Cortex of kidney (tissue), 1 donor: ENCODE measurements around the gene KLRC3.
"Not testable (repeated sequence)": the region's sequence is repeated elsewhere in the genome, so short reads cannot be mapped to it uniquely, and the experiment has no call there.

Experiments used
- DNase-seq: peaks from one replicate; lab custom pipeline; 2025; lab: John Stamatoyannopoulos, UW

The KLRC3 gene

DNA sequence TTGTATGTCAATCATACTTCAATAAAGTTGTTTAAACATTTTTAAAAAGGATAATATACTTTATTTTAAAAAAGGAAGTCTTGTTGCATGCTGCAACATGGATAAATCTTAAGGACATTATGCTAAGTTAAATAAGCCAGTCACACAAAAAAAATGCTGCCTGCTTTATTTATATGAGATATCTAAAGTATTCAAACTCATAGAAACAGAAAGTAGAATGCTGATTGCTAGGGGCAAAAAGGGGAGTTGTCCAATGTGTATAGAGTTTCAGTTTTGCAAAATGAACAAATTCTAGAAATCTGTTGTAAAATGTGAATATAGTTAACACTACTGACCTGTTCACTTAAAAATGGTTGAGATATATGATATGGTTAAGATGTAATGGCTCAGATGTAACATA, 19.6 kb downstream of the KLRC3 start:
- DNase-seq: no peak

DNA sequence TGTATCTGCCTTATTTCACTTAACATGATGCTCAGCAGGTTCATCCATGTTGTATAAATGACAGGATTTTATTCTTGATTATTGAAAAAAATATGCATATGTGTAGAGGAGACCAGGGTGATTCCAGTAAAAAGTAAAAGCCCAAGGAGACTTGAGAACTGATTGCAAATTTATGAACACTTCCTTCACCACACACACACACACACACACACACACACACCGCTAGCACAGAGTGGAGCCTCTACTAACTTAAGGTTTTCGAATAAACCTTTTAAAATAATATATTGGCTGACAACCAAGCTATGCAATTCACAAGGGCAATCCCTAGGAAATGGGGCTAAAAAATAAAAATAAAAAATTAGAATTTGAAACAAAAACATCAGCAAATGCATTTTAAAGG, 22.2 kb downstream of the KLRC3 start:
- DNase-seq: no peak

DNA sequence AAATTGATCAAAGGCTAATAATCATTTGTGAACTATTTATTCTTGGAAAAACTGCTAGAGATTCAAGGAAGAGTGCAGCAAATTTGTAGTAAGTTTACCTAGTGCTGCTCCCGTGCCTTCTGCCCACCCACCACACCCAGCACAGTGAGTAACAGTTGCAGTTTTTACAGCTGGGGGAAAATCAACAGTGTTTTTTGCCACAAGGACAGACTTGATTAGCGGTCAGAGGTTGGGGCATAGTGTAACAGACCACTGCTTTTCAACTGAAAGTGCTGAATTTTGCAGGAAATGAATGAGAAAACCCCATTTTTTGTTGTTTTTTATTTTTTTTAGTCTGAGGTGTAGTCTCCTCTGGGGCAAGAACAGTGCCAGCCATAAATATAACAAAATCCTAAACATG, 23.1 kb downstream of the KLRC3 start:
- DNase-seq: no peak

GRCh38 chr12:10396176-10396575, 24.2 kb downstream of the KLRC3 start:
- DNase-seq: not testable (repeated sequence)

DNA sequence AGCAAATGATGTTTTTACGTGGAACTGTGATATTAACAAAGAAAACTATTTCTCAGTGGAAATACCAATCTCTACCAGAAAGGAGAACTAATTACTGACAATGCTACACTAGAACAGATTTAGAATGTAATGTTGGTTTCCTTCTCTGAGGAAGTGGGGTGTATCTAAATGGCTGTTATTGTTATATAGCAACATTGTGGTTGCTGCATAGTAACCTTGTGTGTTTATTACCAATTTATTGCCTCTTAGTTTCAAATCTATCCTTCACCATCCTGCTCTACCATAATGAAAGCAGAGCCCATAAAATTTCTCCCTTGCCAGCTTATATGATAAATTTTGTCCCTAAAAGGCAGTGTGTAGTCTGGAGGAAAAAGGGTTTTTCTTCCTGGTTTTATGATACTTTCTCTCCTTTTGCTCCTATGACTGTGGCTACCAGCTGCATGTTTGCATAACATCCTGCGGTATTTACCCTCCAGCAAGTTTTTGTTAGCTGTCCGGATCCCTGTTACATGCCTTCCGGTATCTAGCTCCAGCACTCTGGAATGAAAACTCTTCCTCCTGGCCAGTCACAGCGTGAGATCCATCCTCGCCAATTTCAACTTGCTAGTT, 24.9 kb downstream of the KLRC3 start:
- DNase-seq: no peak

GRCh38 chr12:10394531-10395152, 25.8 kb downstream of the KLRC3 start:
- DNase-seq: not testable (repeated sequence)

GRCh38 chr12:10393291-10393690, 27.1 kb downstream of the KLRC3 start:
- no peak for DNase-seq

DNA sequence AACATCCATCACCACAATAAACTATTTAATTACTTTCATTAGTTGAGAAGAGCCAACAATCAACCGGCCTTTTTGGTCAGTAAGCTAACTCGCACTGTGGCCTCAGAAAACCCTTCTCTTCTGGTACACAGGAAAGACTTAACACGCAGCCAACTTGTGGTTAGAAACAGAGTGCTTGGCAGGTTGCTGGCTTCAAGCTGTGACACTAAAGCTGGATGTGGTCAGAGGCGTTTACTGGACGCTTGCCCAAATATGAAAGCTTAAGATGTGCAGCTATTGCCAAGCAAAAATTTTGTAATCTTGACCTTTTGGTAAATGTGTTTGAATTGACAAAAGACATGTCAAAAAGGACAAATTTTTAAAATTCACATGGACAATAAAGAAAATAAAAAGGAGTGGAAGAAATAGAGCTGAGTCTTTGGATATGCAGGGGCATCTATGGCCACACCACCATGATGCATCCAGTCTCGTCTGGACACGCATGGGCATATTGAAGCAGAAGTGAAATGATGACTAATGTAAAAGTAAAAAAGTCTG, 27.9 kb downstream of the KLRC3 start:
- DNase-seq: no peak

- DNase-seq: not testable (repeated sequence)
These were observed 29.4 kb downstream of the KLRC3 start for GRCh38 chr12:10390991-10391390.

DNA sequence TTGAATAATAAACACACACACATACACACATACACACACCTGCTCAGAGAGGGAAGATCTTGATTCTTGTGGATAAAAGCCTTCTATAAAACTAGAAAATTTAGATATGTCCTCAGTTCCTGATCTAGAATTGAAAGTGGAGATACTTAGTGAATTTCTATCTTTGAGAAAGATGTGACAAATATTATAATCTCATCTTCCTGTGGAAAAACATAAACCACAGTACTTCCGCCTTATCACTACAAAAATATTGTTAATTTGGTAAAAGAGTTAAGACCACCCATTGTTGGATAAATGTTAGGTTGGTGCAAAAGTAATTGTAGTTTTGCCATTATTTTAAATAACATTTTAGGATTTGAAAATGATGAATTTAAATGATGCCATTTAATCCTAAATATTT, 30.5 kb downstream of the KLRC3 start, which contains the start of gene KLRK1:
Gene KLRK1, minus strand, starts transcription at position 138 of the 400 bp plus-strand sequence. CDS start 1,231 bp downstream, outside the sequence.
- DNase-seq: no peak

DNA sequence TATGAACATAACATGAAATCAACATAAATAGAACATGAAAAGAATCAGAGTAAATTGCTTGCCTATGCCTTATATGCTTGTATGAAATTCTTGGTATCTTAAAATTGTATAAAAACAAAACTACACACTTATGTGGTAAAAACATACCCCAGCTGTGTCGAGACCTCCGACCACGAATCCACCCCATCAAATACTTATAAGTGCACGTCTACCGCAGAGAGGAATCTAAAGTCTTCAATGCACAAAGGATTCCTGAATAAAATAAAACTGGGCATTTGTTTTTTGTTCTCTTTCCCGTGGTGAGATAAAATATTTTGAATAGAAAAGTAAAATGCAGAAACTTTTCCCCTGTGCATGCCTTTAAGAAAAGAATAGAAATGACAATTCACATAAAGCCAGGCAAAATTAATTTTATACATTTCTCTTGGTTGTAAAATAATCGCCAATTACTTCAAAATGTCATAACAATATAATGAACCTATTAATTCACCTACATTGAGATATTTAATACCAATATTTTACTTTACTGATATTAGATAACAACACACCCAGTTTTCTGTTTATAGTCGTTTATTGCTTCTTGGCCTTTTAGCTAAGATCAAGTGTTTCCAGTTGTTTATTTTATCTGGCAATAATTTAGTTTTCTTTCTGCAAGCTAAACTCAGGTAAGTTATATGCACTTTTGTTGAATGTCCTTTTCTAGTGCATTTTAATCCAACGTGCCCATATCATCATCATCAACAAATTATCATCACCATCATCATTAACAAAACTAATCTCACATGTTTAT, 31.6 kb downstream of the KLRC3 start:
- no peak for DNase-seq

GRCh38 chr12:10387498-10387897, 32.9 kb downstream of the KLRC3 start:
- not testable (repeated sequence) for DNase-seq

- no peak for DNase-seq
These were observed 33.5 kb downstream of the KLRC3 start for GRCh38 chr12:10386857-10387256.

DNA sequence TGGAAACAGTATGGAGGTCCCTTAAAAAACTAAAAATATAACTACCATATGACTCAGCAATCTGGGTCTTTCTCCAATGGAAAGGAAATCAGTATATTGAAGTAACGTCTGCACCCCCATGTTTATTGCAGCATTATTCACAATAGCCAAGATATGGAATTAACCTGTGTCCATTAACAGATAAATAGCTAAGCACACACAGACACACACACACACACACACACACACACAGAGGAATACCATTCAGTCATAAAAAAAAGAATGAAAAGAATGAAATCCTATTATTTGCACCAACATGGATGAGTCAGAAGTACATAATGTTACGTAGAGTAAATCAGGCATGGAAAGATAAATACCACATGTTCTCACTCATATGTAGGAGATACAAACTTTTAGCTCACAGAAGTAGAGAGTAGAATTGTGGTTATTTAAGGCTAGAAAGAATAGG, 35.2 kb downstream of the KLRC3 start:
- DNase-seq: no peak

DNA sequence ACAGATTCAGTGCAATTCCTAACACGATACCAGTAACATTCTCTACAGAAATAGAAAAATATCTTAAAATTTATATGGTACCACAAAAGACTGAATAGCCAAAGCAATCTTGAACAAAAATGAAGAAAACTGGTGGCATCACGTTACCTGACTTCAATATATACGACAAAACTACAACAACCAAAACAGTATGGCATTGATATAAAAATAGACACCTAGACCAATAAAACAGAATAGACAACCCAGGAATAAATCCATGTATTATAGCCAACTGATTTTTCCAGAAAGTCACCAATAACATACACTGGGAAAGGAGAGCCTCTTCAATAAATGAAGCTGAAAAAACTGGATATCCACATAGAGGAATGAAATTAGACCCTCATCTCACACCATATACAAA, 36.2 kb downstream of the KLRC3 start:
- DNase-seq: no peak

- DNase-seq: no peak
These were observed 38.3 kb downstream of the KLRC3 start for GRCh38 chr12:10381928-10382628.

DNA sequence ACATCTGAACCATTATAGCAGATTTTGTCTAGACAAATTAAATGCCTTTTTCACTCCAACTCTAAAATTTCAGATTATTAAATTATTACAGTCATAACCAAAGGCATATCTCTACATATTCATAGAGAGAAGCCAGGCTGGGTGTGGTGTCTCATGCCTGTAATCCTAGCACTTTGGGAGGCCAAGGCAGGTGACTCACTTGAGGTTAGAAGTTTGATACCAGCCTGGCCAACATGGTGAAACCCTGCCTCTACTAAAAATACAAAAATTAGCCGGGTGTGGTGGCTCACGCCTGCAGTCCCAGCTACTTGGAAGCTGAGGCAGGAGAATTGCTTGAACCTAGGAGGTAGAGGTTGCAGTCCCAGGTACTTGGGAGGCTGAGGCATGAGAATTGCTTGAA, 41.7 kb downstream of the KLRC3 start:
- DNase-seq: not testable (repeated sequence)

GRCh38 chr12:10374624-10375018, 45.8 kb downstream of the KLRC3 start:
- DNase-seq: no peak

DNA sequence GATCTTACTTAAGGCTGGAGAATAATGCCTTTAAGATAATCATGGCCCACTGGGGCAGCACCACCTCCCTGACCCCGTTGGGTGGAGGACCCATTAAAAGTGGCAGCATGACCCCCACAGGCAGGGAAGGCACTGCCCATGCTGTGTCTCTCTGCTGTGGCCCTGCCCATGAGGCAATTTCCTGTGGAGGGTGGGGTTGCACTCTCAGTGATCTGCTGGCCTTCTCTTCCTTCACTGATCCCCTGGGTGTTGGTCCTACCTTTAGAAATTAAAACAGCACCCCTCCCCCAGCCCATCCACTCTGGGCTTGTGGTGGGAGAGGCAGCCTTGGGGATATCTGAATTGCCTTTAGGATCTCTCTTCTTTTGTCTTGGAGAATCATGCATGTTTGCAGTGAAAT, 47.8 kb downstream of the KLRC3 start:
- no peak for DNase-seq

DNA sequence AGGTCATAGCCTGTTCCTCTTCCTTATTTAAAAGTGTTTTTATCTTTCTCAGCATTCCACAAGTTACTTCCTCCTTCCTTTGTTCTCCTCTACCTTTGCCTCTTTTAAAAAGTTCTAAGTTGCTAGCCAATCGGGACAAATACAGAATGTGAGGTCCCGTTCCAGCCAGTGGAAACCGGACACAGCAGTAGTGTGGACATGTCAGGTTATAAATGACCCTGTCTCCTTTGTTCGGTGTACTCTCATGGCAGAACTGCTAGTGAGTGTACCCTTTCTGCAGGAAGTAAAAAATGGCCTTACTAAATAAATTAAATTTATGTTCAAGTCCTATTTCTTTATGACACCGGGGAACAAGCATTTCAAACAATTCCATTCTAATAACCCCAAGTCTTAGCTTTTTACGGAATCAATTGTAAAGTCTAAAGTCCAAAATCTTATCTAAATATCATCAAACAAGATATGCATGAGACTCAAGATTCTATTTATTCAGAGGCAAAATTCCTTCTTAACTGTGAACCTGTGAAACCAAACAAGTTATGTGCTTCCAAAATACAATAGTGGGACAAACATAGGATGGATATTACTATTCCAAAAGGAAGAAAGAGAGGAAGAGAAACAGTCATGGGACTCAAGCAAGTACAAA, 48.4 kb downstream of the KLRC3 start:
- not testable (repeated sequence) for DNase-seq

- DNase-seq: no peak
These were observed 50.6 kb downstream of the KLRC3 start for GRCh38 chr12:10369557-10370415.
